Neural progenitor cell (in vitro differentiated cells): ENCODE data around the gene GUCA1A. TPM values are rescaled to one million over a fixed set of nuclear protein-coding genes. Genes with fewer than 3 reads are reported as not detected.

Experiments
- DNase-seq: peaks from one replicate; pipeline ENCODE4 v3.0.0-alpha.2; 2016; ENCODE audit warnings: low spot score
- H2AFZ ChIP-seq: fragments of 200-600 bp; sonication (generic); replicated peaks from 2 replicates; pipeline ENCODE4 v1.6.1; 2016; ENCODE audit warnings: antibody characterized with exemption
- H3F3A ChIP-seq: fragments of 200-600 bp; sonication (generic); 2 replicates; pipeline ENCODE4 v1.6.1; 2016; ENCODE audit warnings: antibody characterized with exemption, low read depth
- H3K27ac ChIP-seq: fragments of 200-600 bp; sonication (generic); 2 replicates; pipeline ENCODE4 v1.5.1; 2016; ENCODE audit warnings: mild to moderate bottlenecking
- H3K27me3 ChIP-seq: fragments of 200-600 bp; sonication (generic); 2 replicates; pipeline ENCODE4 v1.6.1; 2016; ENCODE audit warnings: mild to moderate bottlenecking, moderate library complexity
- H3K36me3 ChIP-seq: fragments of 200-600 bp; sonication (generic); 2 replicates; pipeline ENCODE4 v1.5.1; 2016
- H3K4me1 ChIP-seq: fragments of 200-600 bp; sonication (generic); 2 replicates; pipeline ENCODE4 v1.6.1; 2016; ENCODE audit warnings: mixed run types
- H3K4me2 ChIP-seq: fragments of 200-600 bp; sonication (generic); 2 replicates; pipeline ENCODE4 v1.6.1; 2016
- H3K4me3 ChIP-seq: fragments of 200-600 bp; sonication (generic); 2 replicates; pipeline ENCODE4 v1.5.1; 2016
- H3K79me2 ChIP-seq: fragments of 200-600 bp; sonication (generic); 2 replicates; pipeline ENCODE4 v1.6.1; 2016; ENCODE audit warnings: low read depth
- H3K9ac ChIP-seq: fragments of 200-600 bp; sonication (generic); 2 replicates; pipeline ENCODE4 v1.6.1; 2016
- H3K9me3 ChIP-seq: fragments of 200-600 bp; sonication (generic); 2 replicates; pipeline ENCODE4 v1.5.1; 2016; ENCODE audit warnings: low read depth
- H4K20me1 ChIP-seq: fragments of 200-600 bp; sonication (generic); 2 replicates; pipeline ENCODE4 v1.6.1; 2016; ENCODE audit warnings: low read depth
- H3K27ac Mint-ChIP-seq: 3 replicates; pipeline ENCODE4 v1.8.0; 2021; ENCODE audit warnings: mixed read lengths
- H3K27me3 Mint-ChIP-seq: 2 replicates; pipeline ENCODE4 v1.8.0; 2022; ENCODE audit warnings: low read depth, mild to moderate bottlenecking, inconsistent platforms, moderate library complexity, mixed read lengths; ENCODE audit not compliant: insufficient read depth
- H3K36me3 Mint-ChIP-seq: 3 replicates; pipeline ENCODE4 v1.8.0; 2021; ENCODE audit warnings: mixed read lengths
- H3K4me1 Mint-ChIP-seq: 3 replicates; pipeline ENCODE4 v1.8.0; 2021; ENCODE audit warnings: mixed read lengths
- H3K4me3 Mint-ChIP-seq: 3 replicates; pipeline ENCODE4 v1.8.0; 2021; ENCODE audit warnings: mild to moderate bottlenecking, moderate library complexity, mixed read lengths
- H3K9me3 Mint-ChIP-seq: 3 replicates; pipeline ENCODE4 v1.8.0; 2020; ENCODE audit warnings: mixed read lengths
- CTCF ChIP-seq: fragments of 200-600 bp; sonication (generic); IDR thresholded peaks from 2 replicates; pipeline ENCODE4 v1.5.1; 2017; ENCODE audit warnings: antibody characterized with exemption, mild to moderate bottlenecking
- EZH2 ChIP-seq: fragments of 200-600 bp; sonication (generic); IDR thresholded peaks from 2 replicates; pipeline ENCODE4 v1.6.1; 2017; ENCODE audit warnings: antibody characterized with exemption, mild to moderate bottlenecking, moderate library complexity
- EZH2phosphoT487 ChIP-seq: fragments of 200-600 bp; sonication (generic); IDR thresholded peaks from 2 replicates; pipeline ENCODE4 v1.6.1; 2017; ENCODE audit warnings: antibody characterized with exemption
- total RNA-seq: library from RNA; depleted of rRNA; stranded (reverse); fragments of >200 nt; gene quantifications from 2 replicates; pipeline ENCODE4 v1.2.3, GENCODE V29; 2015; ENCODE audit warnings: low replicate concordance

GUCA1A gene
- total RNA-seq, 1 donor from 2014 or later: 1.9 TPM

GRCh38 chr6:42197555-42198362 lies 24.6 kb downstream of the GUCA1A start:
- peaks cover 3% of the 10 kb centered on the region for H3F3A ChIP-seq
- no peaks in the 10 kb centered on the region for H3K27me3 ChIP-seq
- no peaks in the 10 kb centered on the region for H3K9me3 Mint-ChIP-seq
- H3K4me1 ChIP-seq: peaks cover 14% of the 10 kb centered on the region
- H3K4me3 Mint-ChIP-seq: no peak overlapping the region
- no peaks in the 10 kb centered on the region for H3K79me2 ChIP-seq
- H3K27ac Mint-ChIP-seq: no peak overlapping the region
- TF ChIP-seq EZH2phosphoT487: no peak
- no peak for TF ChIP-seq EZH2
- TF ChIP-seq CTCF: no peak
- no peaks in the 10 kb centered on the region for H3K9me3 ChIP-seq
- DNase-seq: no peak
- no peak overlapping the region for H3K4me3 ChIP-seq
- no peak overlapping the region for H3K4me2 ChIP-seq
- no peak overlapping the region for H3K27ac ChIP-seq
- no peak overlapping the region for H3K9ac ChIP-seq
- H3K27me3 Mint-ChIP-seq: peaks cover 2% of the 10 kb centered on the region
- H4K20me1 ChIP-seq: no peaks in the 10 kb centered on the region
- H2AFZ ChIP-seq: no peak overlapping the region
- peaks cover 5% of the 10 kb centered on the region for H3K36me3 Mint-ChIP-seq
- no peaks in the 10 kb centered on the region for H3K36me3 ChIP-seq
- peaks cover 9% of the 10 kb centered on the region for H3K4me1 Mint-ChIP-seq

- no peaks in the 10 kb centered on the region for H3K9me3 ChIP-seq
- no peaks in the 10 kb centered on the region for H3K27me3 ChIP-seq
- DNase-seq: no peak
- no peak overlapping the region for H3K4me3 ChIP-seq
- no peaks in the 10 kb centered on the region for H3K36me3 ChIP-seq
- H3K4me1 ChIP-seq: peaks cover 3% of the 10 kb centered on the region
- Mint-ChIP-seq H3K36me3 (peaks cover 5% of the 10 kb centered on the region), H3K4me1 (peaks cover 5% of the 10 kb centered on the region), H3K4me3 (no peak overlapping the region), H3K27ac (no peak overlapping the region), H3K9me3 (no peaks in the 10 kb centered on the region), H3K27me3 (peaks cover 2% of the 10 kb centered on the region)
- H3K4me2 ChIP-seq: no peak overlapping the region
- no peaks in the 10 kb centered on the region for H4K20me1 ChIP-seq
- no peaks in the 10 kb centered on the region for H3K79me2 ChIP-seq
- no peak overlapping the region for H3K9ac ChIP-seq
- no peak overlapping the region for H2AFZ ChIP-seq
- H3F3A ChIP-seq: peaks cover 6% of the 10 kb centered on the region
- H3K27ac ChIP-seq: no peak overlapping the region
- TF ChIP-seq EZH2phosphoT487 (no peak), EZH2 (no peak), CTCF (no peak)
Observed at GRCh38 chr6:42199106-42199981, 26.2 kb downstream of the GUCA1A start.

DNA sequence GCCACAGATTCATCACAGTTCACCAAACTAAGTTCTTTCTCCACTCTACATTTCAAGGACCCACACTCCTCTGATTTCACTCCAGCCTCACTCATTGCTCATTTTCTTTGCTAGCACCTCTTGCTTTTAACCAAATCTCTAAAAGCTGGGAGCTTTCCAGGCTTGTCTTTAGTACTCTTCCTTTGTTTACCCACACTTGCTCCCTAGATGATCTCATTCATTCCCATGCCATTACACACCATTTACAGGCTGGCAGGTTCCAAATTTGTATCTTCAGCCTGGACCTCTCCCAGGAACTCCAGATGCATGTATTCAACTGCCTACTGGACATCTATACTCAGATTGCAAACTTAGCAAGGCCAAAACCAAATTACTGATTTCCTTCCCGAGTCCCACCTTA lies 26.9 kb downstream of the GUCA1A start:
- no peak for TF ChIP-seq EZH2
- no peak for TF ChIP-seq CTCF
- no peak for TF ChIP-seq EZH2phosphoT487
- DNase-seq: no peak
- Mint-ChIP-seq H3K27me3 (peaks cover 4% of the 10 kb centered on the region), H3K36me3 (peaks cover 5% of the 10 kb centered on the region), H3K27ac (no peak overlapping the region), H3K4me3 (no peak overlapping the region), H3K4me1 (peaks cover 5% of the 10 kb centered on the region), H3K9me3 (no peaks in the 10 kb centered on the region)
- Histone ChIP-seq H3K9me3 (no peaks in the 10 kb centered on the region), H3K27me3 (no peaks in the 10 kb centered on the region), H3K4me2 (no peak overlapping the region), H3K4me1 (peaks cover 3% of the 10 kb centered on the region), H3K36me3 (no peaks in the 10 kb centered on the region), H3K79me2 (no peaks in the 10 kb centered on the region), H3K27ac (no peak overlapping the region), H4K20me1 (no peaks in the 10 kb centered on the region), H3K4me3 (no peak overlapping the region), H3K9ac (no peak overlapping the region), H3F3A (peaks cover 6% of the 10 kb centered on the region), H2AFZ (no peak overlapping the region)
